SJCRH30 (cell line): ENCODE results near the gene MINDY4. TPM values are rescaled to one million over a fixed set of nuclear protein-coding genes. Genes with fewer than 3 reads are reported as not detected.

Source experiments
- DNase-seq, 2 experiments: peaks; one replicate each; pipeline ENCODE4 v3.0.0-alpha.2; 2015 to 2020
- H3K27ac ChIP-seq: fragments of 250-450 bp; sonication (Bioruptor Pico); 2 replicates; pipeline ENCODE4 v1.5.1; 2020; ENCODE audit warnings: mild to moderate bottlenecking, moderate library complexity
- H3K27me3 ChIP-seq: fragments of 250-450 bp; sonication (Bioruptor Pico); 2 replicates; pipeline ENCODE4 v1.5.1; 2020; ENCODE audit warnings: mild to moderate bottlenecking, moderate library complexity
- H3K36me3 ChIP-seq: fragments of 250-450 bp; sonication (Bioruptor Pico); 2 replicates; pipeline ENCODE4 v1.5.1; 2020; ENCODE audit warnings: mild to moderate bottlenecking, moderate library complexity
- H3K4me1 ChIP-seq: fragments of 250-450 bp; sonication (Bioruptor Pico); 2 replicates; pipeline ENCODE4 v1.5.1; 2020; ENCODE audit warnings: mild to moderate bottlenecking, moderate library complexity
- H3K4me3 ChIP-seq: fragments of 250-450 bp; sonication (Bioruptor Pico); 2 replicates; pipeline ENCODE4 v1.5.1; 2020; ENCODE audit warnings: mild to moderate bottlenecking, moderate library complexity
- H3K9me3 ChIP-seq: fragments of 250-450 bp; sonication (Bioruptor Pico); replicated peaks from 2 replicates; pipeline ENCODE4 v1.5.1; 2020; ENCODE audit warnings: mild to moderate bottlenecking, moderate library complexity
- total RNA-seq: library from RNA; depleted of rRNA; stranded (reverse); fragments of >200 nt; shearing (Covaris generic); gene quantifications from 2 replicates; pipeline ENCODE4 v1.2.3, GENCODE V29; 2014

The MINDY4 gene
- total RNA-seq, 1 experiment from 2014 or later, result not detected

DNA sequence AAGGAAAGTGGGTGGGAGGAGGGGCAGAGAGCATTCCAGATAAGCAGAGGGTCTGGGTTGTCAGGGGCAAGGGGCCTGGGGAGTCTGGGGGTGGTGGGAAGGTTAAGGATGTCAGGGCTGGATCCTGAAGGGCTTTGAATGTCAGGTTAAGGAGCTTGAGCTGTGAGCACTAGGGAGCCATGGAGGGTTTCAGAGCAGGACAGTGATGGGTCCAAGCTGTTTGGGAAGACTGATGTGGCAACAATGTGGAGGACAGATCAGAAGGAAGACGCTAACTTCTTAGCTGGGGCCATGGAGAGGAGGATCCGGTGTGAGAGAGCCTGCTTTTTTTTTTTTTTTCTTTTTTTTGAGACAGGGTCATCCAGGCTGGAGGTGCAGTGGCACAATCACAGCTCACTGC is 126.6 kb downstream of the MINDY4 start:
- no peaks in the 10 kb centered on the region for H3K4me1 ChIP-seq
- peaks cover 29% of the 10 kb centered on the region for H3K27me3 ChIP-seq
- H3K4me3 ChIP-seq, result no peak overlapping the region
- no peak for DNase-seq
- no peaks in the 10 kb centered on the region for H3K9me3 ChIP-seq
- no peak overlapping the region for H3K27ac ChIP-seq
- H3K36me3 ChIP-seq, result no peaks in the 10 kb centered on the region

DNA sequence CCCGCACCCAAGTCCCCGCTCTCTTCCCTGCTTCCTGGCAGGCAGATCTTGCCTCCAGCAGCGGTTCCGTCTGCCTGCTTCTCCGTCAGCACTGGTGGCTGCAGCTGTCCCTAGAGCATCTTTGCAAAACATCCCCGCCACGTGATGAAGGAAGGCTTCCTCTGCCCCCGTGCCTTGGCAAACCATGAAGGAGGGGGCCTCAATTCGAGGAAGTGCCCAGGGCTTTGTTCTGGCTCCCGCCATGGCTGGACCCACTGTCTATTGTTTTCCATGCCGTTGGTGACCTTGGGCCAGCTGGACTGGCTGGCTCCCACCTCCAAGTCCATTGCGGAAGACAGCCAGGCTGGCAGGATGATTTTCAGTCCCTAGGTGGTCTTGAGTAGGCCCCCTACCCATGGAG is 127.2 kb downstream of the MINDY4 start:
- Histone ChIP-seq H3K27ac (no peak overlapping the region), H3K4me3 (no peak overlapping the region), H3K36me3 (no peaks in the 10 kb centered on the region), H3K27me3 (peaks cover 26% of the 10 kb centered on the region), H3K9me3 (no peaks in the 10 kb centered on the region), H3K4me1 (no peaks in the 10 kb centered on the region)
- DNase-seq, result no peak

DNA sequence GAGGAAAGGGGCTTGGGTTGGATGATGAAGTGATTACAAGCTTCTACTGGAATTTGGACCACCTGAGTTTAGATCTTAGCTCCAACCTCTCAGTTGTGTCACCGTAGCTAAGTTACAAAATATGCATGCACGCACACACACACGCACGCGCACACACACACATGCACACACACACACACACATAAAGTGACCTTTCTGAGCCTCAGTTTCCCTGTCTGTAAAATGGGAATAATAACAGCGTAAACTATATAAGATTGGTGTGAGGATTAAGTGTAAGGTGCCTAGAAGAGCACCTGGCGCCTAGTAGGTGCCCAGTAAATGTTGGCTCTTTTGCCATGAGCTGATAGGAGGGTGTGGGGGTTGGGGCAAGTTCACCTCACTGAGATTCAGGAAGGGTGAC is 127.8 kb downstream of the MINDY4 start:
- Histone ChIP-seq H3K27me3 (peaks cover 22% of the 10 kb centered on the region), H3K4me3 (no peak overlapping the region), H3K36me3 (no peaks in the 10 kb centered on the region), H3K4me1 (no peaks in the 10 kb centered on the region), H3K9me3 (no peaks in the 10 kb centered on the region), H3K27ac (no peak overlapping the region)
- DNase-seq, result no peak

- Histone ChIP-seq H3K36me3 (no peaks in the 10 kb centered on the region), H3K27ac (no peak overlapping the region)
Measured at GRCh38 chr7:30899630-30900029, 128.4 kb downstream of the MINDY4 start.

DNA sequence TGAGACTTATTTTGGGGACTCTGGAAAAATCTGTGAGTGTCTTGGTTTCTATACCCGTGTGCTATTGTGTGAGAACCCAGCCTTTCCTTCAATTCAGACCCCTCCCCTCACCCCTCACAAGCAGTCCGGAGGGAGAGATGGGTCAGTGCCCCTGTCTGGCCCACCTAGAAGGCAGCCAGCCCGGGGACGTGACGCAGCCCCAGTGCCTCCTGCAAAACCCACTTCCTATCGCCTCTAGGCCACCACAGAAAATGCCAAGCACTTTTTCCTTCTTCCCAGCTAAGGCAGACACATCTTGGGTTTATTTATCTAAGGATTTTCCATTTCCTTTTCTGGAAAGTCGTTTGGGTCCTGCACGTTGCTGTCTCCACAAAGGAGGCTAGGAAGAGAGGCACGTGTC is 128.8 kb downstream of the MINDY4 start:
- Histone ChIP-seq H3K9me3 (no peaks in the 10 kb centered on the region), H3K27me3 (peaks cover 19% of the 10 kb centered on the region), H3K4me3 (no peak overlapping the region), H3K27ac (no peak overlapping the region), H3K4me1 (no peaks in the 10 kb centered on the region), H3K36me3 (no peaks in the 10 kb centered on the region)
- DNase-seq, result no peak

More at GRCh38 chr7:30899630-30900029, 128.4 kb downstream of the MINDY4 start:
- Histone ChIP-seq H3K4me1 (no peaks in the 10 kb centered on the region), H3K9me3 (no peaks in the 10 kb centered on the region), H3K4me3 (no peak overlapping the region), H3K27me3 (peaks cover 19% of the 10 kb centered on the region)
- no peak for DNase-seq

DNA sequence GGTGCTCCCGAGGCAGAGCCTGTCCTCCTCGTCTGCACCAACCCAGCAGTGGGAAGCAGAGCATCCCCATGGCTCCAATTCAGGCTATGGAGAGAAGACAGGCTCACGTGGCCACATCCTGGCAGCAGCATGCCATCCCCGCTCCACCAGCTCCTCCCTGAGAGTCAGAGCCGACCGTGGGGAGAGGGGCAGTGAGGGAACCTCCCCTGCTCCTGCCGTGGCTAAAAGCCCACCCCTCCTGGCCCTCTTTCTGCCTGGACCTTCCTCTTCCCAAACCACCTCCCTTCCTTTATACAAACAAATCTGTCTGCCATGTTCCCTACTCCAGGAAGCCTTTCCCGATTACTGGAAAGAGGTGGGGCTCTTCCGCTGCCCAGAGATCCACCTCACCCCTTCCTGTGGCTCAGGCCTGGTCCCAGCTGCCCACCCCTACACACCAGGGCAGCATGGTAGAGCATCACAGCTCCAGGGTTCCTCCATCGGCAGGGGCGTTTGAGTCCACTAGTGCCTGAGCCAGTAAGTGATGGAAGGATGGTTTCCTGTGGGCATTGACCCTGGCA is 129.7 kb downstream of the MINDY4 start:
- Histone ChIP-seq H3K9me3 (no peaks in the 10 kb centered on the region), H3K4me1 (no peaks in the 10 kb centered on the region), H3K27ac (no peak overlapping the region), H3K36me3 (no peaks in the 10 kb centered on the region), H3K27me3 (peaks cover 18% of the 10 kb centered on the region; the same call in 1 of the 2 replicates), H3K4me3 (no peak overlapping the region)
- no peak for DNase-seq

- no peak for DNase-seq
- Histone ChIP-seq H3K36me3 (no peaks in the 10 kb centered on the region), H3K4me1 (no peaks in the 10 kb centered on the region), H3K4me3 (no peak overlapping the region), H3K27ac (no peak overlapping the region), H3K9me3 (no peaks in the 10 kb centered on the region), H3K27me3 (peaks cover 25% of the 10 kb centered on the region; the same call in 1 of the 2 replicates)
Measured at GRCh38 chr7:30901856-30902255, 130.6 kb downstream of the MINDY4 start.

DNA sequence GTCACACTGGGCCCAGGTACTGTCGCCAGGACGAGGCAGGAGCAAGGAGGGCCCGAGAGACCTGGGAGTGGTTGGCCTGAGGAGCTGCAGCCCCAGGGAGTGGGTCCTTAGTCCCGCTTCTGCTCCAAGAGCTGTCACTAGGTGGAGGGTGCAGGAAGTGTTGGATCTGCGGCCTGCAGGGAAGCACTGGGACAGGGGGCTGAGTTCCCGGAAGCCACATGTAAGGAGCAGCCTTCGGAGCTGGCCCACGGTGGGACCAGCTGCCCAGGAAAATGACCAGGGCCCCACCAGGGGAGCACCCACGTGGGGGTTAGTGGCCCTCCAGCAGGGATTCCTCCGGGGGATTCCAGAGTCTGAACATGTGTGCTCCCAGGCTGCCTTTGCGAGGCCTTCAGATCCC is 131.2 kb downstream of the MINDY4 start:
- H3K4me1 ChIP-seq, result no peaks in the 10 kb centered on the region
- no peaks in the 10 kb centered on the region for H3K36me3 ChIP-seq
- H3K27ac ChIP-seq, result no peak overlapping the region
- DNase-seq, result no peak
- H3K9me3 ChIP-seq, result no peaks in the 10 kb centered on the region
- H3K4me3 ChIP-seq, result no peak overlapping the region
- H3K27me3 ChIP-seq, result peaks cover 28% of the 10 kb centered on the region; the same call in 1 of the 2 replicates

- no peaks in the 10 kb centered on the region for H3K4me1 ChIP-seq
- H3K27ac ChIP-seq, result no peak overlapping the region
- H3K36me3 ChIP-seq, result no peaks in the 10 kb centered on the region
- H3K9me3 ChIP-seq, result no peaks in the 10 kb centered on the region
- DNase-seq, result no peak
- no peak overlapping the region for H3K4me3 ChIP-seq
- peaks cover 33% of the 10 kb centered on the region; the same call in 1 of the 2 replicates for H3K27me3 ChIP-seq
Measured at GRCh38 chr7:30903146-30903545, 131.9 kb downstream of the MINDY4 start.

GRCh38 chr7:30904561-30904960 is 133.3 kb downstream of the MINDY4 start:
- H3K36me3 ChIP-seq, result no peaks in the 10 kb centered on the region
- no peaks in the 10 kb centered on the region for H3K9me3 ChIP-seq
- H3K4me3 ChIP-seq, result no peak overlapping the region
- no peaks in the 10 kb centered on the region for H3K4me1 ChIP-seq
- H3K27me3 ChIP-seq, result peaks cover 35% of the 10 kb centered on the region
- no peak for DNase-seq
- H3K27ac ChIP-seq, result no peak overlapping the region

DNA sequence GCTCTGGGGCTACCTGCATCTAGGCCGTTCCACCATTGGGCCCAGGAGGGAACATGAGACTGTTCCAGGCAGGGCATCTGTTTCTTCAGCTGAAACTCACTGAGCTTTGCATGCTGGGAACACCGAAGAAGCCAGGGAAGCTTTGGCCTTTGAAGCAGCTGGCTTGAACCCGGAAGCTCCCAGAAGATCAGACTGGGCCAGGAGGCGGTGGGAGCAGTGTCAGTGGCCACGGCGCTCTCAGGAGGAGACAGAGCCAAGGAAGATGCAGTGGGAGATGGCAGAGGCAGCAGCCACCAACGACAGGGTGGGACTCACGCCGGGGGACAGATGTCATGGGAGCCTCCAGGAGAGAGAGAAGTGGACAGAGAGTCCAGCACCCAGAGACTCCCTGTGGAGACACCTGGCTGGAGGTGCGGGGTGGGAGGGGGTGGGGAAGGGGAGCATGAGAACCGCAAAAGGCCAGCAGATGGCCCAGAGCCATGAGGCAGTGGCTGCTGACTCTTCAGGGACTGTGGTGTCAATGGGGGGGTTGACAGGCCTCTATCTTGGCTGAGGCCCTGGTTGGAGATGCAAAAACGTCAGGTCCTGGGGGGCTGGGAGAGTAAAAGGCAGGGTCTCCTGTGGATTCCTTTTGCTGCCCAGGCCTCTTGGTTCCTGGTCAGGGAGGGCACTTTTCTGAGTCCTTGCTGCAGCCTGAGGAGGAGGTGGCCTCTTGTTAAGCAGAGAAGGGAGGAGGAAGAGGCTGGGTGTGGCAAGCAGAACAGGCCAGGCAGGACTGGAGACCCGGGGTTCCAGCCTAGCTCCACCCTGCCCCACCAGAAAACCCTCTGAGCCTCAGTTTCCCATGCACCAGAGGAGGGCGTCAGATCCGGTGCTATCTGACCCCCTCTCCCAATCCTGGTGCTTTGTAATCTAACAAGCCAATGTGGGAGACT is 134.1 kb downstream of the MINDY4 start:
- Histone ChIP-seq H3K4me1 (no peaks in the 10 kb centered on the region), H3K27ac (no peak overlapping the region), H3K9me3 (no peaks in the 10 kb centered on the region), H3K4me3 (no peak overlapping the region), H3K27me3 (peaks cover 39% of the 10 kb centered on the region), H3K36me3 (no peaks in the 10 kb centered on the region)
- no peak for DNase-seq

DNA sequence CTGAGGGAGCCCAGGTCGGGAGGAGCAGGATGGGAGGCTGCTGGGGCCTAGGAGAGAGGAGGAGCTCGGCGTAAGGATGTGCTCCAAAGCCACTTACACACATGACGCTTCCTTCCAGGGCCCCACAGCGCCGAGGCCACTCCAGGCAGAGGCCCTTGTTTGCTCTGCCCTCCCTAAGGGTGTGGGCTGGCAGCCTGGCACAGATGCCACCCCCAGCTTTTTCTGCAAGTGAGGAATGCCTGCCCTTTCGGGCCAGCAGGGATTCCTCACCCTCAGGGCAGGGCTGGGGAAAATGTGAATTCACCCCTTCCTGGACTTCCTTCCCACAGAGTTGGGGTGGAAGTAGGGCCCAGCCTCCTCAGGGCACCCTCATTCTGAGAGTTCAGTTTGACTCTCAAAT is 134.8 kb downstream of the MINDY4 start:
- Histone ChIP-seq H3K27me3 (peaks cover 35% of the 10 kb centered on the region), H3K9me3 (no peaks in the 10 kb centered on the region), H3K4me1 (no peaks in the 10 kb centered on the region), H3K27ac (no peak overlapping the region), H3K36me3 (no peaks in the 10 kb centered on the region), H3K4me3 (no peak overlapping the region)
- no peak for DNase-seq

GRCh38 chr7:30906515-30907240 is 135.5 kb downstream of the MINDY4 start:
- peaks cover under 1% of the 10 kb centered on the region; the same call in 1 of the 2 replicates for H3K4me1 ChIP-seq
- no peak for DNase-seq
- H3K27ac ChIP-seq, result no peak overlapping the region
- peaks cover 32% of the 10 kb centered on the region for H3K27me3 ChIP-seq
- no peaks in the 10 kb centered on the region for H3K9me3 ChIP-seq
- H3K4me3 ChIP-seq, result no peak overlapping the region
- no peaks in the 10 kb centered on the region for H3K36me3 ChIP-seq

GRCh38 chr7:30907527-30908267 is 136.5 kb downstream of the MINDY4 start:
- H3K36me3 ChIP-seq, result no peaks in the 10 kb centered on the region
- H3K9me3 ChIP-seq, result no peaks in the 10 kb centered on the region
- no peak for DNase-seq
- peaks cover 32% of the 10 kb centered on the region for H3K27me3 ChIP-seq
- H3K27ac ChIP-seq, result no peak overlapping the region
- peaks cover 10% of the 10 kb centered on the region for H3K4me1 ChIP-seq
- no peak overlapping the region for H3K4me3 ChIP-seq
